ENCODE measurements around the gene GUCY2C. TPM values are rescaled to one million over a fixed set of nuclear protein-coding genes. Genes with fewer than 3 reads are reported as not detected.

Gene GUCY2C
- total RNA-seq, 1 donor from 2014 or later, result not detected

DNA sequence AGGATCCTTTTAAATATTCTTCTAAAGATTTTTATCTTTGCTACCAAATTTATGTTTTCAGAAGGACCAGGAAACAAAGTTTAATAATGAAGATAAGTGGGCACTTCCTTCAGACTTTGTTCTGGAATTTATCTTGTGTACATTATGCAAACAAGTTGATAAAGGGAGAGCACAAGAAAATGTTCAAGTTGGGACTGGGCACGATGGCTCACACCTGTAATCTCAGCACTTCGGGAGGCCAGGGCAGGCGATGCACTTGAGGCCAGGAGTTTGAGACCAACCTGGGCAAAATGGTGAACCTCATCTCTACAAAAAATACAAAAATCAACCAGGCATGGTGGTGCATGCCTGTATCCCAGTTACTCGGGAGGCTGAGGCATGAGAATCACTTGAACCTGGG lies 133.4 kb downstream of the GUCY2C start:
- Mint-ChIP-seq H3K36me3 (ENCODE audit: low read depth) (no peaks in the 10 kb centered on the region), H3K4me1 (peaks cover 8% of the 10 kb centered on the region), H3K4me3 (no peak overlapping the region), H3K9me3 (no peaks in the 10 kb centered on the region), H3K27ac (ENCODE audit: unreplicated experiment) (no peak overlapping the region), H3K27me3 (ENCODE audit: low read depth) (peaks cover 8% of the 10 kb centered on the region)
- DNase-seq (ENCODE audit: low read depth, low spot score), result no peak
- TF ChIP-seq, protein P1, sequence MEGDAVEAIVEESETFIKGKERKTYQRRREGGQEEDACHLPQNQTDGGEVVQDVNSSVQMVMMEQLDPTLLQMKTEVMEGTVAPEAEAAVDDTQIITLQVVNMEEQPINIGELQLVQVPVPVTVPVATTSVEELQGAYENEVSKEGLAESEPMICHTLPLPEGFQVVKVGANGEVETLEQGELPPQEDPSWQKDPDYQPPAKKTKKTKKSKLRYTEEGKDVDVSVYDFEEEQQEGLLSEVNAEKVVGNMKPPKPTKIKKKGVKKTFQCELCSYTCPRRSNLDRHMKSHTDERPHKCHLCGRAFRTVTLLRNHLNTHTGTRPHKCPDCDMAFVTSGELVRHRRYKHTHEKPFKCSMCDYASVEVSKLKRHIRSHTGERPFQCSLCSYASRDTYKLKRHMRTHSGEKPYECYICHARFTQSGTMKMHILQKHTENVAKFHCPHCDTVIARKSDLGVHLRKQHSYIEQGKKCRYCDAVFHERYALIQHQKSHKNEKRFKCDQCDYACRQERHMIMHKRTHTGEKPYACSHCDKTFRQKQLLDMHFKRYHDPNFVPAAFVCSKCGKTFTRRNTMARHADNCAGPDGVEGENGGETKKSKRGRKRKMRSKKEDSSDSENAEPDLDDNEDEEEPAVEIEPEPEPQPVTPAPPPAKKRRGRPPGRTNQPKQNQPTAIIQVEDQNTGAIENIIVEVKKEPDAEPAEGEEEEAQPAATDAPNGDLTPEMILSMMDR (conservative IDR thresholded peaks at IDR 0.05), result no peak

Other genes starting within 250 kb of the GUCY2C start
- 3.5 and 5.0 TPM in 2 replicates for gene PLBD1, start 128.7 kb downstream of the GUCY2C start, total RNA-seq
- gene WBP11, start 106.9 kb upstream of the GUCY2C start, total RNA-seq, result 101 and 109 TPM in 2 replicates
- 2.5 and 2.9 TPM in 2 replicates for gene C12orf60, start 107.1 kb upstream of the GUCY2C start, total RNA-seq
- not detected in 2 replicates for gene SMCO3, start 117.6 kb upstream of the GUCY2C start, total RNA-seq
- gene ART4, start 146.9 kb upstream of the GUCY2C start, total RNA-seq, result not detected in 2 replicates
- not detected in 2 replicates for gene MGP, start 189.3 kb upstream of the GUCY2C start, total RNA-seq
- not detected in 2 replicates for gene ERP27, start 241.9 kb upstream of the GUCY2C start, total RNA-seq